H1 (cell line): Measurements from ENCODE around the gene GAP43. TPM values are rescaled to one million over a fixed set of nuclear protein-coding genes. Genes with fewer than 3 reads are reported as not detected.

Source experiments
- CTCF ChIA-PET: fragments of 300-600 bp; sonication (Branson Sonifier 250); formaldehyde crosslinking; loops from one replicate; lab custom pipeline; 2021; ENCODE audit not compliant: partially characterized antibody; lab: Charles Lee
- POLR2A ChIA-PET: fragments of 300-600 bp; sonication (Branson Sonifier 250); formaldehyde crosslinking; loops from one replicate; lab custom pipeline; 2021; ENCODE audit warnings: inconsistent platforms; ENCODE audit not compliant: partially characterized antibody; lab: Charles Lee
- DNase-seq, 2 experiments: peaks; one replicate each; pipeline versions ENCODE4 v3.0.0 to v3.0.0-alpha.2; 2010 to 2022; ENCODE audit warnings: low spot score in 2 of 2, low read depth in 1 of 2, mixed read lengths in 1 of 2
- FAIRE-seq: peaks from 2 replicates; lab custom pipeline; 2011; peaks lifted over from hg19 to GRCh38; lab: Jason Lieb, UNC
- H2AFZ ChIP-seq: 2 replicates; pipeline ENCODE4 v1.8.1; 2012; ENCODE audit warnings: low read length, inconsistent platforms
- H2AK5ac ChIP-seq: 2 replicates; pipeline ENCODE4 v1.6.1; 2013; ENCODE audit warnings: low read depth, low read length
- H2BK120ac ChIP-seq: replicated peaks from 2 replicates; pipeline ENCODE3; 2013; ENCODE audit warnings: low read depth, low read length, inconsistent platforms
- H2BK12ac ChIP-seq: 2 replicates; pipeline ENCODE4 v1.6.1; 2013; ENCODE audit warnings: low read depth, low read length
- H2BK15ac ChIP-seq: 2 replicates; pipeline ENCODE4 v1.6.1; 2013; ENCODE audit warnings: low read length
- H2BK20ac ChIP-seq: 2 replicates; pipeline ENCODE4 v1.6.1; 2013; ENCODE audit warnings: low read length
- H2BK5ac ChIP-seq: 2 replicates; pipeline ENCODE4 v1.6.1; 2013; ENCODE audit warnings: low read depth, low read length
- H3K14ac ChIP-seq: 2 replicates; pipeline ENCODE4 v1.6.1; 2013; ENCODE audit warnings: inconsistent platforms; ENCODE audit not compliant: insufficient read length
- H3K18ac ChIP-seq: 2 replicates; pipeline ENCODE4 v1.6.1; 2013; ENCODE audit warnings: low read length; ENCODE audit errors: extremely low read depth
- H3K23ac ChIP-seq: 2 replicates; pipeline ENCODE4 v1.6.1; 2013; ENCODE audit warnings: inconsistent platforms; ENCODE audit not compliant: insufficient read length
- H3K23me2 ChIP-seq: 2 replicates; pipeline ENCODE4 v1.6.1; 2013; ENCODE audit warnings: low read depth, low read length
- H3K27ac ChIP-seq: 2 replicates; pipeline ENCODE4 v1.6.1; 2011; ENCODE audit warnings: low read depth, low read length, inconsistent platforms
- H3K27me3 ChIP-seq, 4 experiments: replicated peaks in 1 of 4; 1 replicate in 1 of 4; 2 replicates in 3 of 4; pipeline versions ENCODE4 v1.6.1 to v1.8.1; 2011 to 2013; ENCODE audit warnings: low read length in 3 of 4, mild to moderate bottlenecking in 3 of 4, inconsistent platforms in 2 of 4, mixed read lengths in 2 of 4, moderate library complexity in 1 of 4; ENCODE audit not compliant: control insufficient read depth in 3 of 4, insufficient read depth in 3 of 4; ENCODE audit errors: extremely low read depth in 1 of 4
- H3K36me3 ChIP-seq, 4 experiments: 2 replicates each; pipeline versions ENCODE4 v1.6.1 to v1.8.1; 2011 to 2013; ENCODE audit warnings: mild to moderate bottlenecking in 4 of 4, low read length in 3 of 4, moderate library complexity in 2 of 4, control low read depth in 1 of 4, inconsistent platforms in 1 of 4; ENCODE audit not compliant: insufficient read depth in 4 of 4, control insufficient read depth in 2 of 4
- H3K4ac ChIP-seq: replicated peaks from 2 replicates; pipeline ENCODE3; 2013; ENCODE audit warnings: low read length, low read depth, mixed read lengths, inconsistent platforms; ENCODE audit not compliant: insufficient read length
- H3K4me1 ChIP-seq, 4 experiments: replicated peaks in 1 of 4; 1 replicate in 1 of 4; 2 replicates in 3 of 4; pipeline versions ENCODE4 v1.6.1 to v1.8.1; 2011 to 2013; ENCODE audit warnings: low read length in 3 of 4, inconsistent platforms in 2 of 4, mixed read lengths in 1 of 4; ENCODE audit not compliant: insufficient read depth in 4 of 4, control insufficient read depth in 3 of 4
- H3K4me2 ChIP-seq, 2 experiments: 2 replicates each; pipeline versions ENCODE4 v1.6.1 to v1.8.1; 2011 to 2013; ENCODE audit warnings: low read depth in 2 of 2, low read length in 2 of 2, control low read depth in 1 of 2, inconsistent platforms in 1 of 2, mild to moderate bottlenecking in 1 of 2; ENCODE audit not compliant: insufficient read depth in 1 of 2
- H3K4me3 ChIP-seq, 4 experiments: fragments of 200-600, 300-600 bp in 1 of 4; sonication (generic), shearing (Covaris generic), sonication (Bioruptor Twin) in 1 of 4; 2 replicates each; pipeline versions ENCODE4 v1.5.1 to v1.8.1; 2011 to 2016; ENCODE audit warnings: low read length in 4 of 4, low read depth in 3 of 4, control low read depth in 2 of 4, inconsistent platforms in 2 of 4, mild to moderate bottlenecking in 2 of 4, mixed read lengths in 1 of 4, moderate library complexity in 1 of 4; ENCODE audit not compliant: insufficient read depth in 2 of 4; ENCODE audit errors: extremely low read depth in 1 of 4
- H3K56ac ChIP-seq: replicated peaks from 2 replicates; pipeline ENCODE3; 2013; ENCODE audit warnings: low read depth, mild to moderate bottlenecking, mixed read lengths, low read length, inconsistent platforms; ENCODE audit not compliant: insufficient read length
- H3K79me1 ChIP-seq: 2 replicates; pipeline ENCODE4 v1.6.1; 2013; ENCODE audit warnings: low read depth, low read length, control low read depth
- H3K79me2 ChIP-seq, 2 experiments: 2 replicates each; pipeline versions ENCODE4 v1.6.1 to v1.8.1; 2012 to 2013; ENCODE audit warnings: low read length in 2 of 2, mild to moderate bottlenecking in 2 of 2, inconsistent platforms in 1 of 2; ENCODE audit not compliant: insufficient read depth in 2 of 2, control insufficient read depth in 1 of 2
- H3K9ac ChIP-seq, 4 experiments: replicated peaks in 1 of 4; 1 replicate in 1 of 4; 2 replicates in 3 of 4; pipeline versions ENCODE4 v1.6.1 to v1.8.1; 2011 to 2013; ENCODE audit warnings: low read depth in 3 of 4, low read length in 3 of 4, control low read depth in 2 of 4, mild to moderate bottlenecking in 2 of 4, moderate library complexity in 2 of 4, inconsistent platforms in 1 of 4; ENCODE audit errors: extremely low read depth in 1 of 4
- H3K9me3 ChIP-seq, 2 experiments: 2 replicates each; pipeline versions ENCODE4 v1.6.1 to v1.8.1; 2012 to 2013; ENCODE audit warnings: mild to moderate bottlenecking in 2 of 2, moderate library complexity in 2 of 2, control low read depth in 1 of 2, inconsistent platforms in 1 of 2, low read depth in 1 of 2, low read length in 1 of 2, mixed read lengths in 1 of 2; ENCODE audit not compliant: insufficient read depth in 2 of 2
- H4K20me1 ChIP-seq, 2 experiments: replicated peaks in 1 of 2; 2 replicates each; pipeline versions ENCODE3 to v1.8.1; 2011 to 2013; ENCODE audit warnings: inconsistent platforms in 2 of 2, low read length in 2 of 2, mild to moderate bottlenecking in 1 of 2; ENCODE audit not compliant: insufficient read depth in 2 of 2, control insufficient read depth in 1 of 2
- H4K5ac ChIP-seq: 2 replicates; pipeline ENCODE4 v1.6.1; 2013; ENCODE audit warnings: low read length, low read depth, mixed read lengths, inconsistent platforms; ENCODE audit not compliant: insufficient read length
- H4K8ac ChIP-seq: 2 replicates; pipeline ENCODE4 v1.8.0; 2013; ENCODE audit warnings: mild to moderate bottlenecking, moderate library complexity, low read length, inconsistent platforms; ENCODE audit not compliant: insufficient read depth; ENCODE audit errors: extremely low read depth
- H4K91ac ChIP-seq: replicated peaks from 2 replicates; pipeline ENCODE3; 2013; ENCODE audit warnings: low read length, mixed read lengths, inconsistent platforms; ENCODE audit not compliant: insufficient read length
- HDAC6 ChIP-seq: IDR thresholded peaks from one replicate; pipeline ENCODE4 v1.7.1; 2012; ENCODE audit warnings: low read depth, mild to moderate bottlenecking, inconsistent platforms, low read length, moderate library complexity
- JUND ChIP-seq: IDR thresholded peaks from 2 replicates; pipeline ENCODE4 v1.6.1; 2011; ENCODE audit warnings: mild to moderate bottlenecking, improper control_type of control experiment, low read length
- TAF7 ChIP-seq: optimal IDR thresholded peaks from 2 replicates; pipeline ENCODE3; 2011; ENCODE audit warnings: low read depth, mild to moderate bottlenecking, inconsistent platforms, low read length, moderate library complexity, borderline replicate concordance
- WGBS, 2 experiments: shearing (Covaris generic) in 1 of 2; methylation state at CpG; one replicate each; pipeline versions ENCODE4 v1.1.6 to v1.1.7; 2013 to 2015; ENCODE audit warnings: low lambda C conversion rate in 2 of 2, mixed read lengths in 2 of 2, inconsistent platforms in 1 of 2, low coverage in 1 of 2, missing lambda C conversion rate in 1 of 2; ENCODE audit not compliant: insufficient replicate concordance in 2 of 2, insufficient coverage in 1 of 2, insufficient read length in 1 of 2; ENCODE audit errors: extremely low coverage in 1 of 2, missing lambda C conversion rate in 1 of 2; 5-methylcytosine and 5-hydroxymethylcytosine counted together
- polyA plus RNA-seq, 7 experiments: library from polyadenylated mRNA; depleted of rRNA in 3 of 7; stranded (reverse) in 5 of 7; unstranded in 2 of 7; fragments of >200 nt in 5 of 7; fragments of 200-250 nt in 2 of 7; gene quantifications; 1 replicate in 5 of 7; 2 replicates in 1 of 7; 4 replicates in 1 of 7; pipeline versions ENCODE4 v1.2.1 to v1.2.3, GENCODE V29; 2011 to 2013; ENCODE audit warnings: missing spikeins in 2 of 7, mixed read lengths in 2 of 7
- total RNA-seq: library from RNA; stranded (reverse); fragmentation: NEBNext Ultra II Directional; extraction: Animal tissue kit (Norgen Biotek cat#: 25700); gene quantifications from 2 replicates; pipeline ENCODE4 v1.2.1, GENCODE V29; 2021
- TF ChIP-seq, protein P1 (sequence below), 3 experiments: IDR thresholded peaks; 1 replicate in 2 of 3; 2 replicates in 1 of 3; pipeline versions ENCODE4 v1.5.1 to v1.6.1; 2011; ENCODE audit warnings: low read length in 3 of 3, mild to moderate bottlenecking in 3 of 3, inconsistent platforms in 2 of 3, low read depth in 1 of 3, moderate library complexity in 1 of 3; ENCODE audit not compliant: insufficient read depth in 1 of 3; ENCODE audit errors: control extremely low read depth in 1 of 3

Gene GAP43
- total and polyA plus RNA-seq, 2 of the 8 experiments (the other 6 are each of a cell fraction or from before 2014, with no cell fraction given): 11.2 to 21.9 TPM

DNA sequence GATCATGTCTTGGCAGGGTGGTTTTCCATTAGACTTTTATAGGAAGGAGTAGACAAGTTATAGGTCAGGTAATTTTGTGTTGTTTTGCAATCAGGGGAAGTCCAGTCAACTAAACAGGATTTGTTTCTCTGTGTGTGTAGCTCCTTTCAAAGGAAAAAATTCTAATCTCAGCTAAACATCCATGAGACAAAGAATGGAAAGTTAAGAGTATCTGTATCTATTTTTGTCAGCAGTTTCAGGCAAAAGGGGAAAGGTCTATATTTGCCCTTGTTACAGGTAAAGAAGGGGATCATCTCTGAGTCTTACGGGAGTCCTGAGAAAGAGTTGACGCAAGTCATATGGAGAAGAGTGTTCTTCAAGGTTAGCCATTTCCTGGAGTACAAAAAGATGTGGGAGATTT lies 79.3 kb downstream of the GAP43 start:
- H3K9ac ChIP-seq: no peak overlapping the region
- ChIA-PET POLR2A (no interaction called here), CTCF (interaction anchor here (1.0 to 1.9 kb wide), 2 partner anchors 12 to 485 kb away, joined by 3 to 4 read pairs; no protein-coding TSS in a partner anchor)
- no peak overlapping the region for H4K5ac ChIP-seq
- H3K4me2 ChIP-seq: no peak overlapping the region
- no peaks in the 10 kb centered on the region for H3K79me2 ChIP-seq
- no peak overlapping the region for H2BK120ac ChIP-seq
- H4K91ac ChIP-seq: no peak overlapping the region
- no peak overlapping the region for H3K56ac ChIP-seq
- peaks cover 0 to 6% (median 4%) of the 10 kb centered on the region in 4 experiments; a peak in 4 of 7 replicates for H3K4me1 ChIP-seq
- no peak overlapping the region for H2BK5ac ChIP-seq
- H3K23me2 ChIP-seq: no peaks in the 10 kb centered on the region
- no peak overlapping the region for H3K18ac ChIP-seq
- H3K4ac ChIP-seq: no peak overlapping the region
- no peak overlapping the region for H4K8ac ChIP-seq
- H3K27ac ChIP-seq: no peak overlapping the region
- WGBS, 2 experiments: 100% methylated on average over 2 of the region's 2 CpGs; no CpG with 5 or more reads in 1 of the 2 experiments
- FAIRE-seq (no peak), DNase-seq (no peak)
- H3K79me1 ChIP-seq: no peaks in the 10 kb centered on the region
- 0 out of 4 replicates have a peak, but pooled peaks cover 0 to 2% of the 10 kb centered on the region in 2 experiments for H3K9me3 ChIP-seq
- H2BK12ac ChIP-seq: no peak overlapping the region
- H3K36me3 ChIP-seq: no peaks in the 10 kb centered on the region
- H4K20me1 ChIP-seq: no peaks in the 10 kb centered on the region
- no peak overlapping the region for H2AK5ac ChIP-seq
- no peak overlapping the region for H3K14ac ChIP-seq
- H3K23ac ChIP-seq: no peak overlapping the region
- H2AFZ ChIP-seq: no peak overlapping the region
- H3K4me3 ChIP-seq: no peak overlapping the region
- no peaks in the 10 kb centered on the region for H3K27me3 ChIP-seq
- H2BK20ac ChIP-seq: no peak overlapping the region
- H2BK15ac ChIP-seq: no peak overlapping the region
- TF ChIP-seq JUND (no peak), HDAC6 (no peak), TAF7 (no peak)
- TF ChIP-seq, protein P1, sequence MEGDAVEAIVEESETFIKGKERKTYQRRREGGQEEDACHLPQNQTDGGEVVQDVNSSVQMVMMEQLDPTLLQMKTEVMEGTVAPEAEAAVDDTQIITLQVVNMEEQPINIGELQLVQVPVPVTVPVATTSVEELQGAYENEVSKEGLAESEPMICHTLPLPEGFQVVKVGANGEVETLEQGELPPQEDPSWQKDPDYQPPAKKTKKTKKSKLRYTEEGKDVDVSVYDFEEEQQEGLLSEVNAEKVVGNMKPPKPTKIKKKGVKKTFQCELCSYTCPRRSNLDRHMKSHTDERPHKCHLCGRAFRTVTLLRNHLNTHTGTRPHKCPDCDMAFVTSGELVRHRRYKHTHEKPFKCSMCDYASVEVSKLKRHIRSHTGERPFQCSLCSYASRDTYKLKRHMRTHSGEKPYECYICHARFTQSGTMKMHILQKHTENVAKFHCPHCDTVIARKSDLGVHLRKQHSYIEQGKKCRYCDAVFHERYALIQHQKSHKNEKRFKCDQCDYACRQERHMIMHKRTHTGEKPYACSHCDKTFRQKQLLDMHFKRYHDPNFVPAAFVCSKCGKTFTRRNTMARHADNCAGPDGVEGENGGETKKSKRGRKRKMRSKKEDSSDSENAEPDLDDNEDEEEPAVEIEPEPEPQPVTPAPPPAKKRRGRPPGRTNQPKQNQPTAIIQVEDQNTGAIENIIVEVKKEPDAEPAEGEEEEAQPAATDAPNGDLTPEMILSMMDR (IDR thresholded peaks at IDR 0.05; ENCODE audit: control extremely low read depth in 1 of 3, insufficient read depth in 1 of 3, low read depth in 1 of 3, low read length in 3 of 3): no peak
